Kidney capillary endothelial cell (primary cell): ENCODE data around the gene KRT79.

Source experiments
- DNase-seq: peaks from one replicate; pipeline ENCODE4 v3.0.0-alpha.2; 2018; ENCODE audit warnings: low spot score

KRT79 gene

DNA sequence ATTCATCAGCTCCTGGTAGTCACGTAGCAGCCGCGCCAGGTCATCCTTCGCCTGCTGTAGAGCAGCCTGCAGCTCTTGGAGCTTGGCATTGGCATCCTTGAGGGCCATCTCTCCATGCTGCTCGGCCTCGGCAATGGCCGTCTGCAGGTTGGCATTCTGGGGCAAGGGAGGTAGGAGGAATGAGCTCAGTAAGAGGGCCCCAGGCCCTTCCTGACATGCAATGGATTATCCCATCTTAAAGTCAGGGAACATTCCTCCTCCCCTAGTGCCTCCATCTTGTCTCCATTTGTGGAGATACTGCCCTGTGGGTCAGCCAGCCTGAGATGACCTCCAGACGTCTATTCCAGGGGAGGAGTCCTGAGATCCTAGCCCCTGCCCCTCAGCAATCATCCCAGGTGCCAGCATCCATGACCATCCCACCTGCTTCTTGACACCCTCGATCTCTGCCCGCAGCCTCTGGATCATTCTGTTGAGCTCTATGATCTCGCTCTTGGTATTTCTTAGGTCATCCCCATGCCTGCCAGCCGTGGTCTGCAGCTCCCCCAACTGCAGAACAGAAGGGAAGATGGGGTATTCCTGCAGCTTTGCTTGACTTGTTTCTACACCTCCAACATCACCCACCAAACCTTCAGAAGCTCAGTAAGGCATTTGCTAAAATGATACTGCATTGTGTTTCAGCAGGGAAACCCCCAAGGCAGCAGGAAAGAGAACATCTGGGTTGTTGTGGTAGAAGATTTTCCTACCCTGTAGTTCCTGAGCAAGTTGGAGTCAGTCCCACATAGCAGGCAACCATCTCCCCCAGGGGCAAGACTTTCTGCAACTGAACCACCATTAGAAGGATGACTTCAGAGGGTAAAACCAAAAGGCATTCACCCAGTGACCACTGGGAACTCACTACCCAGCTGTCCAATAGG lies 42.6 kb downstream of the KRT79 start:
- no peak for DNase-seq

DNA sequence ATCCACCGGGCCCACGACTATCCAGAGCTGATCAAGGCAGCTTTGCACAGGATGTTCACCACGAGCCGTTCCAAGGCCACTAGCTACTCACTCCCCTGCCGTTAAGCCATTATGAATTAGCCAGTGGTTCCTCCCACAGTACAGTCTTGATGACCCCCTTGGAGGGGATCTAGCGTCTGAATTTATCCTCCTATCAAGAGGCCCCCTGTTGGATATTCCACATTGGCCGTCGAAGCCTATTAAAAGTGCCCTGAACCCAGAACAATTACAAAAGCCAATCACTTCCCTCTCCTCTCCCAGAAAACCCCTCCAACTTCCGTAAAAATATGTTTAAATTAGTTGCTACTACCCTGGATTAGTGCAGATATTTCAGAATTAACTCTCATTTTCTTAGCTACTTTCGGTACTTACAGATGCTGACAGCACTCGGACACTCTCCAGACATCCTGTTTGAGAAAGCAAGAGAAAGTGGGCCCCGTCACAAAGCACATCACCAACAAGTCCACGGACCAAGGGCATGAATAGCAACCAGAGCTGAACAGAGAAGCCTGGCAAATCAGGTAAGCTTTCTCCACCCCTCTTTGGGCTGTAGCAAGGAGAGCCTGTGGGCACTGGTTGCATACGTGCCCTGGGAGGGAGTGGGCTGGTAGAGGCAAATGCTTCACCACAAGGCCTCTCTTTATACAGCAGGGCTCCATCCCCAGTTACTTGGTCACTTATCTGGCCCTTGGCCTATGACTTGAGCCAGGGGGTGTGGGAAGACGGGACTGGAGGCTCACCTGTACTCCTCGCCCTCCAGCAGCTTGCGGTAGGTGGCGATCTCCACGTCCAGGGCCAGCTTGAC lies 43.5 kb downstream of the KRT79 start:
- DNase-seq: no peak

GRCh38 chr12:52789637-52790426 lies 44.3 kb downstream of the KRT79 start:
- DNase-seq: no peak

DNA sequence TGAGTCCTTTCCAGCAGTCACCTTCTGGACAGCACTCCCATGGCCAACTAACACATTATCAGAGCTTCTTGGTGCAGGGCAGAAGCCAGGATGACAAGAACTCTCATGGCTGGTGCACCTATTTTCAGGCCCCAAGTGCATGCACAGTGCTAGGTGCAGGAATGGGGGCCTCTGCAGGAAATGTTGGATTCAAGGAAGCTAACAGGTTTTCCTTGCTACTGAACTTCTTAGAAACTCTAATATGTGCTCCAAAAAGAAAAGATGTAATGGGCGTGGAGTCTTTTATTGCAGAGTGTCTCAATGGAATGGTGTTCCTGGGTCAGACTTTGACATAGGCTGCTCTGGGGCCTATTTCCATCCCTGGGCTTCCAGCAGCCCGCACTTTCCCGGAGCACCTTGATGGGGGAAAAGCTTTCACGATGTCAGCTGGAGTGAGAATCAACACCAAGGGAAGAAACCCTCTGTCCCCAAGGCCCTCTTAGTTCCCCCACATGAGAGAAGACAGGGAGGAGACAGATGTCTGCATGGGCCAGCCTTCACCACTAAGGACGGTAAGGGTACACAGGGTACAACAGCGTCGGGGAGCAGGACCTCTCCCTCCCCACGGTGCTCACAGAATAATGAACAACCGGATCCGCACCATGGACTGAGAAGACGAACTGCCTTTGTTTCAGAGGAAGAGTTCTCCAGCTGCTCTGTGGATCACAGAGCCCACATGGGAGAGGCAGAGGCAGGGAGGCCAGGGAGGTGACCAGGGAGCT lies 45.1 kb downstream of the KRT79 start:
- DNase-seq: no peak

GRCh38 chr12:52788192-52788875 lies 45.8 kb downstream of the KRT79 start:
- DNase-seq: no peak

DNA sequence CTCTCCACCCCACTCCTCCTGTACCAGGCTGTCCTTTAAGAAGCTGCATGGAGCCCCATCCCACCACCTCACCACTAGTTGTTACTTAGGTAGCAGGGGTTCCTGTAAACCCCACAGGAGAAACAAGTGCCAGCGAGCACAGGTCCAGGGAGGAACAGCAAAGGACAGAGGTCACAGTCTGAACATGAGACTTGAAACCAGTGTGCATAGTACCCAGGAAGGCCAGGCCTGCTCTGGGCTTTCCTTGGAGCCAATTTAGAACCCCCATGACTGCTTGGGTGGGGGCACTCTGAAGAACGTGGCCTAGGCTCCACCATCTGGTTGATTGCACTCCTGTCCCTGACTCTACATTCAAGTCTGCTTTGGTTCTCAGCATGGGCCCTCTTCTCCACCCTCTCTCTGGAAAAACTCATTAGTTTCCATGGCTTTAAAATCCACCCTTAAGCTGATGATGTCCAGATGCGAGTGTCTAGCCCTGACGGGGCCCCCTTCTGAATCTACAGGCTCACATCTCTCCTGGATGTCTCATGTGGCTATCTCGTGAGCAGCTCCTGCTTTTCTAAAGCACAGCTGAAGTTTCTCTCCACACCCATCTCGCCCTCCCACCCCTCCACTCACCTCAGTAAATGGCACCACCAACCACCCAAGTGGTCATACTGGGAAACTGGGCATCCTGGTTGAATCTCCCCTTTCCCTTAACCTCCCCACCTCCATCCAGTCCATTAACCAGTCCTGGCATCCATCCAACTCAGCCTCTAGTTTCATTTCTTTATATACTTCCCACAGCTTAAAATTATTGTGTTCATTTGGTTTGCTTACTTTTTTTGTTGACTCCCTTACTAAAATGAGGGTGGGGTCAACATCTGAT lies 46.6 kb downstream of the KRT79 start:
- no peak for DNase-seq

DNA sequence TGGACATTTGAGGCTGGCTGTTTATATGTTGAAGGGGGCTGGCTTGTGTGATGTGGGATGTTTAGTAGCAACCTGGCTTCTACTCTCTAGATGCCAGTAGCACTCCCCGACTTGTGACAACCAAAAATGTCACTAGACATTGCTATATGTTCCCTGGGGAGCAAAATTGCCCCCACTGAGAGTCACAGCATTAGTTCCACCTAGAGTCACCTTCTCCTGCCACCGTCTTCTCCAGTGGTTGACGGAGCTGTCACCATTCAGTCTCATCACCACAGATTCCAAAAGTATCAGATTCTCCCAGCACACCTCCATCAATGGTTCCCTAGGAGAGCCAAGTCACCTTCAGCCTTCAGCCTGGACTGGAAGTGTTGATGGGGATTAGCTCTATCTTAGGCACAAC lies 49.2 kb downstream of the KRT79 start:
- DNase-seq: no peak

DNA sequence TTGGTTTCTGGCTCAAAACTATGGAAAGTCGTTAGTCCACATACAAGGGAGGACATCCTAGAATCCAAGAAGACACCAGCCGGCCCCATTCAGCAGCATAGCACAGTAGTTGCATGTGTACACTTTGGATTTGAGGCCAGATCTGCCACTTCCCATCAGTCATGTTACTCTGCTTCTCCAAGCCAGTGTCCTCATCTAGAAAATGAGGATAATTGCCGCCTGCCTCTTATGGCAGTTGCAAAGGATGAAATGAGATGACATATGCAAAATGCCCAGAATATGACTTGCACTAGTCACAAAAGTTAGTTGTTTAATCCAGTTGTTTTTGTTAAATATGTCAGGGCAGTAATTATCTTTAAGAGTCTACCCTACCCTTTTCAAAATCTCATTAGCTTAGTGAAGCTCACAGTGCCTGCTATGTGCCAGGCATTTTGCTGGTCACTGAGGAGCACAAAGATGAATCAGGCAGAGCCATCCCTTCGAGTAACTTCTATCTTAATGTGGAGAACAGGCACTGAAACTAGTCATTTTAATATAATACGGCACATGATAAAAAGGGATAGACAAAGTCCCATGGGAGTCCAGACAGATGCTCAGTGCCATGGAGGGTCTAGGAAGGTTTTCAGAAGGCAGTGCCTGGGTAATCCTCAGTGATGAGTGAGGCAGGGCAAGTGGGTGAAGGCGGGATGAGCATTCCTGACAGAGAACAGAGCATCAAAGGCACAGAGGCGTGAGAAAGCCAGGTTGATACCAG lies 50.4 kb downstream of the KRT79 start:
- no peak for DNase-seq

GRCh38 chr12:52782502-52782901 lies 51.6 kb downstream of the KRT79 start:
- no peak for DNase-seq

DNA sequence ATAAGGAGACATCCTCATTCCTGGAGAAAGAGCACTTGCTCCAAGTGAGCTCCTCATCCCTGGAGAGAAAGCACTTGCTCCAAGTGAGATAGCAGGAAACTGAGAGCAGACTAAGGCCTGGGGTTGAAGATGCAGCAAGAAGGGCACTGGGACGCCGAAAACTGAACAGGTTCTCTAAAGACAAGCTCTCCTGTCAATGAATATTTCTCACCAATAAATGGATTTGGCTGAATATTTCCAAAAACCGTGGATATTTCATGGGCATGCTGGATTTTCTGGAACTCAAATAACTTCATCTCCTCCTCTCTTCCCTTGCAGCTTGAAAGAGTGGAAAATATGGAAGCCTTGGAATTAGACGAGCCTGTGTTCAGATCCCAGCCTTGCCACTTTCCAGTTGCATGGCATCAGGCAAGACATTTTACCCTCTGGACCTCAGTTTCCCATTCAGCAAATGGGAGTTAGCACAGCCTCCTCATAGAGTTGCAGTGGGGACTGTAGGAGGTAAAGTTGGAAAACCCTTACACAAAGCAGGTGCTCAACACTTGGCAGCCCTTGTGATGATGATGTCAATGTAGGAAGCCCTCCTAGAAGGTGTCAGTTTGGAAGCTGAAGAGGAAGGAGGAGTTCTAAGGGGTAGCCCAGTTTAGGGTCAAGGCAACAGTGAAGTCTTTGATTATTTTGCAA lies 52.6 kb downstream of the KRT79 start:
- DNase-seq: no peak

- no peak for DNase-seq
Observed at GRCh38 chr12:52779914-52780313, 54.2 kb downstream of the KRT79 start.

DNA sequence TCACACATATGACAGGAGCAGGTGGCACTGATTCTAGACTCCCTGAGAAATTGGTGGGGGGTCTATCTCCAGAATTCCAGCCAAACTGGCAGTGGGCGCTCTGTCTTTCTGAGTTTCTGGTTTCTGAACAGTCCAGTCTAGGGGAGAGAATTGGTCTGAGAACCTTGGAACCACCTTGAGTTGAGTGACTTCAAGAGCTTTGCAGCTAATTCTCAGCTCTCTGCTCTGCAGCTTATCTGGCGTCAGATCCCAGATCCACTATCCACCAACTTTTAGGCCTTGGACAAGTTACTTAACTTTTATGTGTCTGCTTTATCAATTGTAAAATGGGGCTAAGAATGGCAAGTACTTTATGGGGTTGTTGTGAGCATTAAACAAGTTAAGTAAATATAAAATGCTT lies 55.3 kb downstream of the KRT79 start:
- DNase-seq: no peak

- DNase-seq: no peak
Observed at GRCh38 chr12:52777566-52777965, 56.5 kb downstream of the KRT79 start.

GRCh38 chr12:52776913-52777395 lies 57.2 kb downstream of the KRT79 start, which contains the start of gene KRT76:
Gene KRT76, minus strand, starts transcription at chr12:52777345. Its CDS starts 54 bp downstream, at chr12:52777291.
- no peak for DNase-seq

DNA sequence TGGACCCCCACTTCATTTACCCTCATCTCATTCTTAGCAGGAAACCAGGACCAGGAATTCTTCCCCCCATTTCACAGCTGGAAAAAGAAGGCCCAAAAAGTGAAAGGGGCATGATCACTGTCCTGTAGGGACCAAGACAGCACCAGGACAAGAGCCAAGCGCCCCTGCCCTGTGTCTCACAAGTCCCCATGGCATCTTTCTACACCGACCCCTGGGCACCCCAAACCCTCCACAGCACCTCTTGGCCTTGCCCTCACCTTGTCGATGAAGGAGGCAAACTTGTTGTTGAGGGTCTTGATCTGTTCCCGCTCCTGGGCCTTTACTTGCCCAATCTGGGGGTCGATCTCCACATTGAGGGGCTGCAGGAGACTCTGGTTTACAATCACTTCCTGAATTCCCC lies 57.7 kb downstream of the KRT79 start:
- DNase-seq: no peak

- no peak for DNase-seq
Observed at GRCh38 chr12:52774629-52775250, 59.4 kb downstream of the KRT79 start.

DNA sequence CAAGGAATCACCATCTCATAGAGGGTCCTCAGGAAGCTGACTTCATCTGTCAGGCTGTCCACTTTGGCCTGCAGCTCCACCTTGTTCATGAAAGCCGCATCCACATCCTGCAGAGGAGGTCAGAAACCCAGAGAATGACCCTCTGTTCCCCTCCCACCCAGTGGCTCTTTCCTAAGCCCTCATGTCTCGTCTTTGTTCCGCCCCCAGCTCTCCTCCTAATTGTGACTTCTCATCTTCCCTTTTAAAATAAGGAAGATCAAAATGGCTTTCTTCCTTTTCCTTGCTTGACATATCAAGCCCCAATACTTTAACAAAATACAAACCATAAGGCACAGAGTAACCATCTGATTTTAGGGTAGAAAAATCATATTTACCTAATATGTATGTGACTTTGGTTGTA lies 61.3 kb downstream of the KRT79 start:
- no peak for DNase-seq

DNA sequence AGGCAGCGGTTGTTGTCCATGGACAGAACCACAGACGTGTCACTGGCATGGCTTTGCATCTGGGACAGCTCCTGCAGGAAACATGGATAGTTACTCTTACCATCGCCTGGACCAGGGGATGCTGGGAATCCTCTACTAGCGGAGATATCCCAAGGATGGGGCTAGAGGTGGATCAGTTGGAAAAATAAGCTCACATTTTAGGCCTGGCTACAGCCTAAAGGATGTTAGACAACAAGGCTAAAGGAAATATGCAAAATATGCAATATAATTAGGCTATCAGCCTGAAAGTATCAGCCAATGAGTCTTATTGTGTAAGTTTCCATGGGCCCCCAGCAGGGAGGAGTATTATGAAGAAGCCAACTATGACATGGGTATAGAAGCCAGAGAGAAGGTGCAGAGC lies 61.9 kb downstream of the KRT79 start:
- no peak for DNase-seq
